ENCODE results near the gene CACNB3.
"Not testable (repeated sequence)": the region's sequence is repeated elsewhere in the genome, so short reads cannot be mapped to it uniquely, and the experiment has no call there.

The CACNB3 gene

DNA sequence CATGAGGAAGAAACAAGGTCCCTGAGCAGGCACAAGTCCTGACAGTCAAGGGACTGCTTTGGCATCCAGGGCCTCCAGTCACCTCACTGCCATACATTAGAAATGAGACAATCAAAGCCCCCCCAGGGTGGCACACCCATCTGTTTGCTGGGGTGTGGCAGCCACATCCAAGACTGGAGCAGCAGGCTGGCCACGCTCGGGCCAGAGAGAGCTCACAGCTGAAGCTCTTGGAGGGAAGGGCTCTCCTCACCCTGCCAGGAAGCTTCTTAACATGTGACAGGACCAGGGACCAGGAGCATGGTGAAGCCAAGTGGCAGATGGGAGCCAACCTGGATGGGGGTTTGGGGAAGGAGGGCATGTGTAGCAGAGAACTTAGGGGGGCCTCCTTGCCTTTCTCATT, 10.0 kb downstream of the CACNB3 start:
- TF ChIP-seq, protein P1, sequence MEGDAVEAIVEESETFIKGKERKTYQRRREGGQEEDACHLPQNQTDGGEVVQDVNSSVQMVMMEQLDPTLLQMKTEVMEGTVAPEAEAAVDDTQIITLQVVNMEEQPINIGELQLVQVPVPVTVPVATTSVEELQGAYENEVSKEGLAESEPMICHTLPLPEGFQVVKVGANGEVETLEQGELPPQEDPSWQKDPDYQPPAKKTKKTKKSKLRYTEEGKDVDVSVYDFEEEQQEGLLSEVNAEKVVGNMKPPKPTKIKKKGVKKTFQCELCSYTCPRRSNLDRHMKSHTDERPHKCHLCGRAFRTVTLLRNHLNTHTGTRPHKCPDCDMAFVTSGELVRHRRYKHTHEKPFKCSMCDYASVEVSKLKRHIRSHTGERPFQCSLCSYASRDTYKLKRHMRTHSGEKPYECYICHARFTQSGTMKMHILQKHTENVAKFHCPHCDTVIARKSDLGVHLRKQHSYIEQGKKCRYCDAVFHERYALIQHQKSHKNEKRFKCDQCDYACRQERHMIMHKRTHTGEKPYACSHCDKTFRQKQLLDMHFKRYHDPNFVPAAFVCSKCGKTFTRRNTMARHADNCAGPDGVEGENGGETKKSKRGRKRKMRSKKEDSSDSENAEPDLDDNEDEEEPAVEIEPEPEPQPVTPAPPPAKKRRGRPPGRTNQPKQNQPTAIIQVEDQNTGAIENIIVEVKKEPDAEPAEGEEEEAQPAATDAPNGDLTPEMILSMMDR (IDR thresholded peaks at IDR 0.05; ENCODE audit: low read depth, low read length, missing control alignments): no peak
- no peak overlapping the region for H3K4me3 ChIP-seq (ENCODE audit: low read depth, low read length)
- no peak overlapping the region for H3K27ac ChIP-seq
- in situ Hi-C loops (cut with HindIII; ENCODE audit: low pct_ligation_motif_present, low sequenced_read_pairs): no loop called here
- H3K27me3 ChIP-seq (replicated peaks): no peaks in the 10 kb centered on the region
- DNase-seq: no peak
- H3K36me3 ChIP-seq (replicated peaks): peaks cover 75% of the 10 kb centered on the region

DNA sequence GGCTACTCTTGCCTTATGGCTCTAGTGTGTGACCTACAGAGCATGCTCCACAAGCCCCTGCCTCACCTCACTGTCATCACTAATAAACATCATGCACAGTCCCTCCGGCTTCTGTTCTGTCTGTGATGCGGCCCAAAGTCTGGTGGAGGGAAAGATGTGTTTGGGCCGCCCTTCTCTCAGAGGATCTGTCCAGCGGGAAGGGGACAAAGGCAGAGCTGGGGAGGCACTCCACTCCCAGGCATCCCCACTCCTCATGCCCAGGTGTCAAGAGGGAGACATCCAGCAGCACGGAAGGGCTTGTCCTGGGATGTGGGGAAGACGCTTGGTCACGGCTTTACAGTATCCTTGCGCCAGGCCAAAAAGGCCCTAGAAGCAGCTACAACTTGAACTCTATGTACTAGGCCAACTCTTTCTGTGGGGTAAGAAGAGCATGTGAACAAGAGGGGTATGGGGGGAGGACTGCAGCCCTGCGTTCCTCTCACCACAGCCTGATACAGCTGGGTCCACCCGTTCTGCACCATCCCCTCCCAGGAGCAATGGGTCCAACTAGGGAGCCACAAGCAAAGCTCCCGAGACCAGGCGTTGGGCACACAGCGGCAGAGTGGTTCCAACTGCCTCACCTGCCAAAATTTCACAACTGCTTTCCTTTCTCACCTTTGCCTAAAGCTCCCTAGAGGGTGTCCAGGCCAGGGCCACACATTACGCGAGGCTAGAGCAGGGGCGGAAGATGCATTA, 10.7 kb downstream of the CACNB3 start:
- in situ Hi-C loops (cut with HindIII; ENCODE audit: low pct_ligation_motif_present, low sequenced_read_pairs): no loop called here
- no peaks in the 10 kb centered on the region for H3K27me3 ChIP-seq (replicated peaks)

DNA sequence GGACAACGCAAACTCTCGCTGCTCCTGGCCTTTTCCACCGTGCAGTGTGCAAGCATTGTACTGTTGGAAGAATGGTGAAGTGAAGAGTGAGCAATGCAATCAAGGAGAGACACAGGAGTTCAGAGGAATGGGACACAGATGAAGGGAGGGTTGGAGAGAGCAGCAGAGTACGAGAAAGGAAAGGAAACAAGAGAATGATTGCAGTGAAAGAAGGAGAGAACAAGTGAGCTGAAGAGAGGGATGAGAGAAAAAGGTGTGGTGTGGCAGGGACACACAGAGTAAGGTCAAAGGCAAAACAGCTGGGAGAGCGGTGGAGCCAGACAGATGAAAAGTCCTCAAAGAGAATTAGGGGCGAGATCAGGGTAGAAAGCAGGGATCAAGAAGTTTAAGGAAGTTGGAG, 13.0 kb downstream of the CACNB3 start:
- peaks cover 81% of the 10 kb centered on the region for H3K36me3 ChIP-seq (replicated peaks)
- H3K4me3 ChIP-seq (ENCODE audit: low read depth, low read length): no peak overlapping the region
- DNase-seq: no peak
- no peaks in the 10 kb centered on the region for H3K27me3 ChIP-seq (replicated peaks)
- in situ Hi-C loops (cut with HindIII; ENCODE audit: low pct_ligation_motif_present, low sequenced_read_pairs): no loop called here
- H3K27ac ChIP-seq: no peak overlapping the region
- TF ChIP-seq, protein P1 (IDR thresholded peaks at IDR 0.05; ENCODE audit: low read depth, low read length, missing control alignments): no peak

More for the DNA sequence above, 10.7 kb downstream of the CACNB3 start:
- TF ChIP-seq, protein P1 (IDR thresholded peaks at IDR 0.05; ENCODE audit: low read depth, low read length, missing control alignments): no peak
- no peak for DNase-seq
- Histone ChIP-seq H3K4me3 (ENCODE audit: low read depth, low read length) (no peak overlapping the region), H3K36me3 (replicated peaks) (peaks cover 78% of the 10 kb centered on the region), H3K27ac (no peak overlapping the region)

DNA sequence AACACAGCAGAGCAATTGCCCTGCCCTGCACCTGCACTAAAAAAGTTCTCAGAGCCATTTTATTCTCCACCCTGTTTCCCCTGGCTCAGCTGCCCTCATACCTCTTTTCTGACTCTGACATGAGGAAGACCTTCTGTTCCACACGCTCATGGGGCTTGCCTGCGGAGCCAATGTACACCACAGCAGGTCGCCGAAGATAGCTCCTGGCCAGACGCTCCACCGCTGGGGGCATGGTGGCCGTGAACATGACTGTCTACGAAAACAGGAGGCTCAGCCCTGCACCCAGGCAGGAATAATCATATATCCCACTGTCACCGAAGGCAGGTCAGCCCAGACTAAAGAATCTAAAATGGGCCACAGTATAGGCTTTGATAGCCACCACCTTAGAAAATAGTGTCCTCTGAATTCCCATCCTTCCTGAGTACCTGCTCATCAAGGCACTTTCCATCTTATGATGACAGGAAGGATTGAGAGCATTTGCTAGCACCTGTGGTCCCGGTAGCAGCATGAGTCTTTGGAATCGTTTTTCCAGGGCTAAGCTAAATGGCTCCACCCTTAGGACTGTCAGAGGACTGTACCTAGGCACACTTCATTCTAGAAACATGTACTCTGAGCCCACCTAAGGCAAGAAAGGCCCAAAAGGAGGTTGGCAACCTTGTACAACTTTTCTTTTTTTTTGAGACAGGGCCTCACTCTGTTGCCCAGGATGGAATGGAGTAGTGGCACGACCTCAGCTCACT, 14.2 kb downstream of the CACNB3 start:
- no peak overlapping the region for H3K27ac ChIP-seq
- no peaks in the 10 kb centered on the region for H3K27me3 ChIP-seq (replicated peaks)
- no peak for DNase-seq
- TF ChIP-seq, protein P1 (IDR thresholded peaks at IDR 0.05; ENCODE audit: low read depth, low read length, missing control alignments): no peak
- peaks cover 81% of the 10 kb centered on the region for H3K36me3 ChIP-seq (replicated peaks)
- no peak overlapping the region for H3K4me3 ChIP-seq (ENCODE audit: low read depth, low read length)
- in situ Hi-C loops (cut with HindIII; ENCODE audit: low pct_ligation_motif_present, low sequenced_read_pairs): no loop called here

DNA sequence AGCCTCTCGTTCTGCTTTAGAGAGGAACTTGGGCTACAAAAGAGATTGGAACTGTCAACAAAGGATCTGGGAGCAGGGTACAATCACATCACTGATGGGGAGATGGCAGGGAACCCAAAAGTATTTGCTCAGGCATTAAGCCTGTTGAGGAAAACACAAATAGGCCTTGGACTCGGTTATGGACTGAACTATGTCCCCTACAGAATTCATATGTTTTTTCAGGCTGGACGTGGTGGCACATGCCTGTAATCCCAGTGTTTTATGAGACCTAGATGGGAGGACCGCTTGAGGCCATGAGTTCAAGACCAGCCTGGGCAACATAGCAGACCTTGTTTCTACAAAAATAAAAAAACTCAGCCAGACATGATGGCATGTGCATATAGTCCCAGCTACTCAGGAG, 19.8 kb downstream of the CACNB3 start:
- in situ Hi-C loops (cut with HindIII; ENCODE audit: low pct_ligation_motif_present, low sequenced_read_pairs): no loop called here
- DNase-seq: no peak
- H3K27ac ChIP-seq: no peak overlapping the region
- H3K36me3 ChIP-seq (replicated peaks): peaks cover 69% of the 10 kb centered on the region
- TF ChIP-seq, protein P1 (IDR thresholded peaks at IDR 0.05; ENCODE audit: low read depth, low read length, missing control alignments): no peak
- H3K4me3 ChIP-seq (ENCODE audit: low read depth, low read length): no peak overlapping the region
- H3K27me3 ChIP-seq (replicated peaks): no peaks in the 10 kb centered on the region

DNA sequence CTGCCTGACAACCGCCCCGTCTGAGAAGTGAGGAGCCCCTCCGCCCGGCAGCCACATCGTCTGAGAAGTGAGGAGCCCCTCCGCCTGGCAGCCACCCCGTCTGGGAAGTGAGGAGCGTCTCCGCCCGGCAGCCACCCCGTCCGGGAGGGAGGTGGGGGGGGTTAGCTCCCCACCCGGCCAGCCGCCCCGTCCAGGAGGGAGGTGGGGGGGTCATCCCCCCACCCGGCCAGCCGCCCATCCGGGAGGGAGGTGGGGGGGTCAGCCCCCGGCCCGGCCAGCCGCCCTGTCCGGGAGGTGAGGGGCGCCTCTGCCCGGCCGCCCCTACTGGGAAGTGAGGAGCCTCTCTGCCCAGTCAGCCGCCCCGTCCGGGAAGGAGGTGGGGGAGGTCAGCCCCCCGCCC, 23.7 kb downstream of the CACNB3 start:
- DNase-seq; H3K27ac ChIP-seq; H3K4me3 ChIP-seq (ENCODE audit: low read depth, low read length); H3K27me3 ChIP-seq (replicated peaks); in situ Hi-C loops (cut with HindIII; ENCODE audit: low pct_ligation_motif_present, low sequenced_read_pairs): not testable (repeated sequence)
- H3K36me3 ChIP-seq (replicated peaks): peaks cover 55% of the 10 kb centered on the region

All from brain microvascular endothelial cell (primary cell).